GM23338 (cell line): ENCODE results near the gene RAPGEFL1. TPM values are rescaled to one million over a fixed set of nuclear protein-coding genes. Genes with fewer than 3 reads are reported as not detected.

ENCODE experiments used
- ATAC-seq: fragments of 200-7000 bp; cut with Tn5 transposase; 3 replicates; pipeline ENCODE4 v1.9.1; 2020
- DNase-seq: peaks from one replicate; pipeline ENCODE4 v3.0.0-alpha.2; 2015; ENCODE audit warnings: low spot score
- H2AFZ ChIP-seq: fragments of 200-600 bp; sonication (generic); 2 replicates; pipeline ENCODE4 v1.8.0; 2016; ENCODE audit warnings: antibody characterized with exemption, mild to moderate bottlenecking, moderate library complexity
- H3F3A ChIP-seq: fragments of 200-600 bp; sonication (generic); replicated peaks from 2 replicates; pipeline ENCODE4 v1.8.0; 2017; ENCODE audit warnings: antibody characterized with exemption, mixed run types, low read depth
- H3K27ac ChIP-seq: fragments of 200-600 bp; sonication (generic); 2 replicates; pipeline ENCODE4 v1.6.1; 2016; ENCODE audit warnings: low read depth
- H3K27me3 ChIP-seq: fragments of 200-600 bp; sonication (generic); 2 replicates; pipeline ENCODE4 v1.8.0; 2016; ENCODE audit warnings: mild to moderate bottlenecking, mixed run types, moderate library complexity; ENCODE audit not compliant: insufficient read depth
- H3K36me3 ChIP-seq: fragments of 200-600 bp; sonication (generic); 2 replicates; pipeline ENCODE4 v1.8.0; 2016; ENCODE audit warnings: mild to moderate bottlenecking; ENCODE audit not compliant: insufficient read depth
- H3K4me1 ChIP-seq: fragments of 200-600 bp; sonication (generic); 2 replicates; pipeline ENCODE4 v1.8.0; 2016; ENCODE audit warnings: mild to moderate bottlenecking, moderate library complexity; ENCODE audit not compliant: insufficient read depth
- H3K4me2 ChIP-seq: fragments of 200-600 bp; sonication (generic); 2 replicates; pipeline ENCODE4 v1.7.1; 2017; ENCODE audit warnings: mixed run types
- H3K4me3 ChIP-seq: fragments of 200-600 bp; sonication (generic); 2 replicates; pipeline ENCODE4 v1.6.1; 2016; ENCODE audit warnings: mixed run types
- H3K79me2 ChIP-seq: fragments of 200-600 bp; sonication (generic); replicated peaks from 2 replicates; pipeline ENCODE4 v1.8.0; 2017; ENCODE audit warnings: mild to moderate bottlenecking; ENCODE audit not compliant: insufficient read depth
- H3K9me2 ChIP-seq: fragments of 200-600 bp; sonication (generic); 2 replicates; pipeline ENCODE4 v1.8.0; 2017; ENCODE audit not compliant: insufficient read depth
- H4K20me1 ChIP-seq: fragments of 200-600 bp; sonication (generic); replicated peaks from 2 replicates; pipeline ENCODE4 v1.8.0; 2017; ENCODE audit warnings: mild to moderate bottlenecking; ENCODE audit not compliant: insufficient read depth
- H3K27ac Mint-ChIP-seq: 2 replicates; pipeline ENCODE4 v1.8.0; 2020; ENCODE audit warnings: inconsistent platforms, mild to moderate bottlenecking, moderate library complexity, mixed read lengths
- H3K27me3 Mint-ChIP-seq: 3 replicates; pipeline ENCODE4 v1.8.0; 2022; ENCODE audit warnings: low read depth, mild to moderate bottlenecking, moderate library complexity, mixed read lengths, inconsistent platforms; ENCODE audit not compliant: insufficient read depth, poor library complexity
- H3K36me3 Mint-ChIP-seq: 3 replicates; pipeline ENCODE4 v1.8.0; 2021; ENCODE audit warnings: low read depth, mild to moderate bottlenecking, inconsistent platforms, moderate library complexity, mixed read lengths
- H3K4me1 Mint-ChIP-seq: 3 replicates; pipeline ENCODE4 v1.8.0; 2020; ENCODE audit warnings: mild to moderate bottlenecking, inconsistent platforms, mixed read lengths
- H3K4me3 Mint-ChIP-seq: 3 replicates; pipeline ENCODE4 v1.8.0; 2021; ENCODE audit warnings: moderate library complexity, mild to moderate bottlenecking, inconsistent platforms, mixed read lengths
- H3K9me3 Mint-ChIP-seq: 3 replicates; pipeline ENCODE4 v1.8.0; 2020; ENCODE audit warnings: moderate library complexity, mild to moderate bottlenecking, inconsistent platforms, mixed read lengths
- CREB1 ChIP-seq: fragments of 250-450 bp; sonication (Bioruptor Pico); IDR thresholded peaks from 2 replicates; pipeline ENCODE4 v1.5.0; 2020; ENCODE audit warnings: low read depth, mild to moderate bottlenecking, moderate library complexity
- EZH2 ChIP-seq: fragments of 200-600 bp; sonication (generic); IDR thresholded peaks from one replicate; pipeline ENCODE4 v1.8.0; 2017; ENCODE audit warnings: antibody characterized with exemption, mild to moderate bottlenecking, low read depth; ENCODE audit not compliant: unreplicated experiment
- JUNB ChIP-seq: IDR thresholded peaks from one replicate; pipeline ENCODE4 v1.6.1; 2016; ENCODE audit warnings: antibody characterized with exemption; ENCODE audit not compliant: unreplicated experiment
- POLR2AphosphoS5 ChIP-seq: IDR thresholded peaks from 2 replicates; pipeline ENCODE4 v1.6.1; 2016; ENCODE audit warnings: antibody characterized with exemption, low read depth
- STAT1 ChIP-seq: IDR thresholded peaks from one replicate; pipeline ENCODE4 v1.6.1; 2016; ENCODE audit warnings: antibody characterized with exemption; ENCODE audit not compliant: unreplicated experiment
- polyA plus RNA-seq: library from polyadenylated mRNA; unstranded; fragments of >200 nt; fragmentation: Nextera tagmentation; extraction: Ambion mirVana; gene quantifications from 2 replicates; pipeline ENCODE4 v1.2.1, GENCODE V29; 2016
- total RNA-seq: library from RNA; depleted of rRNA; stranded (reverse); fragments of >200 nt; shearing (Covaris generic); gene quantifications from 2 replicates; pipeline ENCODE4 v1.2.3, GENCODE V29; 2014
- TF ChIP-seq, protein P1 (sequence below), 2 experiments: fragments of 200-600 bp in 1 of 2; sonication (generic) in 1 of 2; conservative IDR thresholded peaks; 2 replicates each; pipeline versions ENCODE4 v1.5.1 to v1.6.1; 2016 to 2017; ENCODE audit warnings: antibody characterized with exemption in 2 of 2, low read depth in 2 of 2, mild to moderate bottlenecking in 2 of 2, moderate library complexity in 1 of 2
- TF ChIP-seq, protein P2 (sequence below): IDR thresholded peaks from 2 replicates; pipeline ENCODE4 v1.6.1; 2016; ENCODE audit warnings: antibody characterized with exemption
- TF ChIP-seq, protein P3 (sequence below): fragments of 250-450 bp; sonication (Bioruptor Pico); IDR thresholded peaks from 2 replicates; pipeline ENCODE4 v1.5.0; 2020; ENCODE audit warnings: mild to moderate bottlenecking, moderate library complexity

RAPGEFL1 gene
- total and polyA plus RNA-seq, 2 experiments from 2014 or later: 6.7 to 14.0 TPM

DNA sequence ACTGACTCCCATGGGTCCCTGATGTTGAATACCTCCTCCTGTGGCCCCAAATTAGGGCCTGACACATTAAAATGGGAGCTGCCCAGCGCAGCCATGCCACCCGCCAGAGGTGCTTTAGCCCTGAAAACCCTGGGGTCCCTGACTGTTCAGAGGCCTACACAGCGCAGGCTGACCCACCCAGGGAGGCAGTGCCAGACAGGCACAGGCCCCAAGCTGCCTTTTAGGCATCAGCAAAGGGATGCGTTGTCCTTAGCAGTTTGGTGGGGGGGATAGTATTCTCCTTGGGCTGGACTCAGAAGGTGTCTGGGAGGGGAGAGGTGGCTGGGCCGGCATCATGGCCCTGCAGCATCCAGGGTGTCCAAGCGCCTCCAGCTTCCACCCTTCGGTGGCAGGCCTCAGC lies 1.4 kb downstream of the RAPGEFL1 start:
- DNase-seq: no peak
- Histone ChIP-seq H3F3A (peaks cover 11% of the 10 kb centered on the region; the same call in 1 of the 2 replicates), H3K9me2 (no peaks in the 10 kb centered on the region), H3K4me3 (peak overlapping the region; percentile 90), H3K27ac (no peak overlapping the region), H4K20me1 (peaks cover 8% of the 10 kb centered on the region; the same call in 1 of the 2 replicates), H2AFZ (no peak overlapping the region), H3K4me1 (no peaks in the 10 kb centered on the region; the same call in 1 of the 2 replicates), H3K4me2 (peak overlapping the region; percentile 99), H3K27me3 (no peaks in the 10 kb centered on the region), H3K79me2 (no peaks in the 10 kb centered on the region), H3K36me3 (no peaks in the 10 kb centered on the region)
- Mint-ChIP-seq H3K4me3 (peak overlapping the region; percentile 67), H3K36me3 (peaks cover 16% of the 10 kb centered on the region), H3K9me3 (no peaks in the 10 kb centered on the region; the same call in 2 of the 3 replicates), H3K4me1 (peaks cover 32% of the 10 kb centered on the region), H3K27me3 (peaks cover 12% of the 10 kb centered on the region), H3K27ac (no peak overlapping the region)
- no peak for TF ChIP-seq EZH2
- TF ChIP-seq, protein P1, sequence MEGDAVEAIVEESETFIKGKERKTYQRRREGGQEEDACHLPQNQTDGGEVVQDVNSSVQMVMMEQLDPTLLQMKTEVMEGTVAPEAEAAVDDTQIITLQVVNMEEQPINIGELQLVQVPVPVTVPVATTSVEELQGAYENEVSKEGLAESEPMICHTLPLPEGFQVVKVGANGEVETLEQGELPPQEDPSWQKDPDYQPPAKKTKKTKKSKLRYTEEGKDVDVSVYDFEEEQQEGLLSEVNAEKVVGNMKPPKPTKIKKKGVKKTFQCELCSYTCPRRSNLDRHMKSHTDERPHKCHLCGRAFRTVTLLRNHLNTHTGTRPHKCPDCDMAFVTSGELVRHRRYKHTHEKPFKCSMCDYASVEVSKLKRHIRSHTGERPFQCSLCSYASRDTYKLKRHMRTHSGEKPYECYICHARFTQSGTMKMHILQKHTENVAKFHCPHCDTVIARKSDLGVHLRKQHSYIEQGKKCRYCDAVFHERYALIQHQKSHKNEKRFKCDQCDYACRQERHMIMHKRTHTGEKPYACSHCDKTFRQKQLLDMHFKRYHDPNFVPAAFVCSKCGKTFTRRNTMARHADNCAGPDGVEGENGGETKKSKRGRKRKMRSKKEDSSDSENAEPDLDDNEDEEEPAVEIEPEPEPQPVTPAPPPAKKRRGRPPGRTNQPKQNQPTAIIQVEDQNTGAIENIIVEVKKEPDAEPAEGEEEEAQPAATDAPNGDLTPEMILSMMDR (conservative IDR thresholded peaks at IDR 0.05; ENCODE audit: low read depth in 2 of 2): no peak
- TF ChIP-seq, protein P2, sequence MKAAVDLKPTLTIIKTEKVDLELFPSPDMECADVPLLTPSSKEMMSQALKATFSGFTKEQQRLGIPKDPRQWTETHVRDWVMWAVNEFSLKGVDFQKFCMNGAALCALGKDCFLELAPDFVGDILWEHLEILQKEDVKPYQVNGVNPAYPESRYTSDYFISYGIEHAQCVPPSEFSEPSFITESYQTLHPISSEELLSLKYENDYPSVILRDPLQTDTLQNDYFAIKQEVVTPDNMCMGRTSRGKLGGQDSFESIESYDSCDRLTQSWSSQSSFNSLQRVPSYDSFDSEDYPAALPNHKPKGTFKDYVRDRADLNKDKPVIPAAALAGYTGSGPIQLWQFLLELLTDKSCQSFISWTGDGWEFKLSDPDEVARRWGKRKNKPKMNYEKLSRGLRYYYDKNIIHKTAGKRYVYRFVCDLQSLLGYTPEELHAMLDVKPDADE: no peak
- ATAC-seq: no peak; the same call in 2 of the 3 replicates

DNA sequence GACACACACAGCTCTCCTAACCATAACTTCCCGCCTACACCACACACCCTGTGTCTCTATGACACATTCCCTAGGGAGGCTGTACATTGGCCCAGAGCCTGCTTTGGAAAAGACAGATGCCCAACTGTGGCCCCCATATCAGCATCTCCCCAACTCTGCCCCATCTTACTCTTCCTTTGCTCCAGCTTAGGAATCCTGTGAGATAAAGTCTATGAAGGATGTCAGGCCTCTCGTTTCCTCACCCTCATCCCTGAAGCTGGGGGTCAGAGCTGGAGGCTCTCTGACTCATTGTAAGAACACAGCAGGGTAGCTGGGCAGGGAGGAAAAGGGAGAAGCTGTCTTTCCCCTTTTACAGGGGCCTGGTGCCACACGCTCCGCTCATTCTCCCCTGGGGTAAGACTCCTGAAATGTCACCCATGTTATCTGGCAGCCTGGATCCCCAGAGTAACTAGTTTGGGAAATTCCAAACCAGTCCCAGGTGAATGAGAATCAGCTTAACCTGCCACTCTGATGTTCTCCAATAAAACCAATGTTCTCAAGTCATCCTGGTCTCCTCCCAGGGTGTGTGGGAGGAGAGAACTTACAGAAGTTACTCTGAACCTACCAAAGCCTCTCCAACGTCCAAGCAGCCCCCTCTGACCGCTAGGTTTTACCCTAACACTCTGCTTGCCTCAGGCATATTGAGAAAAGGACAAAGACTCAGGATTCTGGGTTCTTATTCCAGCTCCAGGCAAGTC lies 2.8 kb downstream of the RAPGEFL1 start:
- H3K27ac ChIP-seq: no peak overlapping the region
- Mint-ChIP-seq H3K36me3 (peaks cover 12% of the 10 kb centered on the region), H3K27ac (peak overlapping the region; percentile 26; the same call in 1 of the 2 replicates), H3K4me3 (peak overlapping the region; percentile 28; the same call in 1 of the 3 replicates), H3K27me3 (peaks cover 12% of the 10 kb centered on the region), H3K9me3 (no peaks in the 10 kb centered on the region; the same call in 2 of the 3 replicates), H3K4me1 (peaks cover 32% of the 10 kb centered on the region)
- ATAC-seq (no peak), DNase-seq (no peak)
- H2AFZ ChIP-seq: no peak overlapping the region
- no peaks in the 10 kb centered on the region for H3K9me2 ChIP-seq
- H3K4me3 ChIP-seq: no peak overlapping the region
- no peaks in the 10 kb centered on the region for H3K79me2 ChIP-seq
- no peaks in the 10 kb centered on the region; the same call in 1 of the 2 replicates for H3K4me1 ChIP-seq
- H3K27me3 ChIP-seq: no peaks in the 10 kb centered on the region
- H3K36me3 ChIP-seq: no peaks in the 10 kb centered on the region
- H3K4me2 ChIP-seq: no peak overlapping the region
- peaks cover 11% of the 10 kb centered on the region; the same call in 1 of the 2 replicates for H3F3A ChIP-seq
- H4K20me1 ChIP-seq: peaks cover 3% of the 10 kb centered on the region; the same call in 1 of the 2 replicates
- TF ChIP-seq JUNB (no peak), STAT1 (no peak), POLR2AphosphoS5 (no peak), CREB1 (no peak)
- TF ChIP-seq, protein P3, sequence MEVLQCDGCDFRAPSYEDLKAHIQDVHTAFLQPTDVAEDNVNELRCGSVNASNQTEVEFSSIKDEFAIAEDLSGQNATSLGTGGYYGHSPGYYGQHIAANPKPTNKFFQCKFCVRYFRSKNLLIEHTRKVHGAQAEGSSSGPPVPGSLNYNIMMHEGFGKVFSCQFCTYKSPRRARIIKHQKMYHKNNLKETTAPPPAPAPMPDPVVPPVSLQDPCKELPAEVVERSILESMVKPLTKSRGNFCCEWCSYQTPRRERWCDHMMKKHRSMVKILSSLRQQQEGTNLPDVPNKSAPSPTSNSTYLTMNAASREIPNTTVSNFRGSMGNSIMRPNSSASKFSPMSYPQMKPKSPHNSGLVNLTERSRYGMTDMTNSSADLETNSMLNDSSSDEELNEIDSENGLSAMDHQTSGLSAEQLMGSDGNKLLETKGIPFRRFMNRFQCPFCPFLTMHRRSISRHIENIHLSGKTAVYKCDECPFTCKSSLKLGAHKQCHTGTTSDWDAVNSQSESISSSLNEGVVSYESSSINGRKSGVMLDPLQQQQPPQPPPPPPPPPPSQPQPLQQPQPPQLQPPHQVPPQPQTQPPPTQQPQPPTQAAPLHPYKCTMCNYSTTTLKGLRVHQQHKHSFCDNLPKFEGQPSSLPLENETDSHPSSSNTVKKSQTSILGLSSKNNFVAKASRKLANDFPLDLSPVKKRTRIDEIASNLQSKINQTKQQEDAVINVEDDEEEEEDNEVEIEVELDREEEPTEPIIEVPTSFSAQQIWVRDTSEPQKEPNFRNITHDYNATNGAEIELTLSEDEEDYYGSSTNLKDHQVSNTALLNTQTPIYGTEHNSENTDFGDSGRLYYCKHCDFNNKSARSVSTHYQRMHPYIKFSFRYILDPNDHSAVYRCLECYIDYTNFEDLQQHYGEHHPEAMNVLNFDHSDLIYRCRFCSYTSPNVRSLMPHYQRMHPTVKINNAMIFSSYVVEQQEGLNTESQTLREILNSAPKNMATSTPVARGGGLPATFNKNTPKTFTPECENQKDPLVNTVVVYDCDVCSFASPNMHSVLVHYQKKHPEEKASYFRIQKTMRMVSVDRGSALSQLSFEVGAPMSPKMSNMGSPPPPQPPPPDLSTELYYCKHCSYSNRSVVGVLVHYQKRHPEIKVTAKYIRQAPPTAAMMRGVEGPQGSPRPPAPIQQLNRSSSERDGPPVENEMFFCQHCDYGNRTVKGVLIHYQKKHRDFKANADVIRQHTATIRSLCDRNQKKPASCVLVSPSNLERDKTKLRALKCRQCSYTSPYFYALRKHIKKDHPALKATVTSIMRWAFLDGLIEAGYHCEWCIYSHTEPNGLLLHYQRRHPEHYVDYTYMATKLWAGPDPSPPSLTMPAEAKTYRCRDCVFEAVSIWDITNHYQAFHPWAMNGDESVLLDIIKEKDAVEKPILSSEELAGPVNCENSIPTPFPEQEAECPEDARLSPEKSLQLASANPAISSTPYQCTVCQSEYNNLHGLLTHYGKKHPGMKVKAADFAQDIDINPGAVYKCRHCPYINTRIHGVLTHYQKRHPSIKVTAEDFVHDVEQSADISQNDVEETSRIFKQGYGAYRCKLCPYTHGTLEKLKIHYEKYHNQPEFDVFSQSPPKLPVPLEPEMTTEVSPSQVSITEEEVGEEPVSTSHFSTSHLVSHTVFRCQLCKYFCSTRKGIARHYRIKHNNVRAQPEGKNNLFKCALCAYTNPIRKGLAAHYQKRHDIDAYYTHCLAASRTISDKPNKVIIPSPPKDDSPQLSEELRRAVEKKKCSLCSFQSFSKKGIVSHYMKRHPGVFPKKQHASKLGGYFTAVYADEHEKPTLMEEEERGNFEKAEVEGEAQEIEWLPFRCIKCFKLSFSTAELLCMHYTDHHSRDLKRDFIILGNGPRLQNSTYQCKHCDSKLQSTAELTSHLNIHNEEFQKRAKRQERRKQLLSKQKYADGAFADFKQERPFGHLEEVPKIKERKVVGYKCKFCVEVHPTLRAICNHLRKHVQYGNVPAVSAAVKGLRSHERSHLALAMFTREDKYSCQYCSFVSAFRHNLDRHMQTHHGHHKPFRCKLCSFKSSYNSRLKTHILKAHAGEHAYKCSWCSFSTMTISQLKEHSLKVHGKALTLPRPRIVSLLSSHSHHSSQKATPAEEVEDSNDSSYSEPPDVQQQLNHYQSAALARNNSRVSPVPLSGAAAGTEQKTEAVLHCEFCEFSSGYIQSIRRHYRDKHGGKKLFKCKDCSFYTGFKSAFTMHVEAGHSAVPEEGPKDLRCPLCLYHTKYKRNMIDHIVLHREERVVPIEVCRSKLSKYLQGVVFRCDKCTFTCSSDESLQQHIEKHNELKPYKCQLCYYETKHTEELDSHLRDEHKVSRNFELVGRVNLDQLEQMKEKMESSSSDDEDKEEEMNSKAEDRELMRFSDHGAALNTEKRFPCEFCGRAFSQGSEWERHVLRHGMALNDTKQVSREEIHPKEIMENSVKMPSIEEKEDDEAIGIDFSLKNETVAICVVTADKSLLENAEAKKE (CRISPR knock-in tag): no peak
- TF ChIP-seq, protein P2: no peak
